ENCODE measurements around the gene MT1G. TPM values are rescaled to one million over a fixed set of nuclear protein-coding genes. Genes with fewer than 3 reads are reported as not detected.

MT1G gene
- total and polyA plus RNA-seq, 4 donors, result 5.3 to 118 (median 31.5) TPM

DNA sequence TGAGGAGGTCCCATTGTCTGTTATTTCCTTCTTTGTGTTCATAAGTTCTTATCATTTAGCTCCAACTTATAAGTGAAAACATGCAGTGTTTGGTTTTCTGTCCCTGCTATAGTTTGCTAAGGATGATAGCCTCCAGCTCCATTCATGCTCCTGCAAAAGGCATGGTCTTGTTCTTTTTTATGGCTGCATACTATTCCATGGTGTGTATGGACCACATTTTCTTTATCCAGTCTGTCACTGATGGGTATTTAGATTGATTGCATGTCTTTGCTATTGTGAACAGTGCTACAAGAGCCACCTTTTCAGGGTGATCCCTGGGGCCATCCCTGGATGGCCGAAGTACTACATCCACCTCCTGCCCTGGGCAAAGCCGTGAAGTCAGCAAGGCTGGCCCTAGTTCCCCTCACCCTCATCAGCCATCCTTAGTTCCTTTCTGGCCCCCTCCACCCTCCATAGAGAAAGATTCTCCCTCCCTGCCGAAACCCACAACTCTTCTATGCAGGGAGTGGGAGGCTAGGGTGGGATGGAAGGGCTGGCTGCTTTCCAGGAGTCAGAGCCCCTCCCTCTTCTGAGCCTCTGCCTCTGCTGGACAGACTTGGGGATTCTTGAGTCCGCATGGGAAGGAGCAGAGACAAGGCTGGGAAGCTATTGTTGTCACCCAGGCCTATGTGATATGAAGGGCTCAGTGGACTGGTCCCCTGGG lies 22.7 kb upstream of the MT1G start:
- no peak for ATAC-seq (ENCODE audit: low FRiP score)
- H3K4me3 ChIP-seq (ENCODE audit: low read length in 2 of 2), result no peak overlapping the region
- no peaks in the 10 kb centered on the region for H3K36me3 ChIP-seq (ENCODE audit: control insufficient read depth in 1 of 2, insufficient read depth in 2 of 2, low read length in 1 of 2)
- intact Hi-C loops (cut with DNase I), result no loop called here
- no peaks in the 10 kb centered on the region for H3K4me1 ChIP-seq (ENCODE audit: control insufficient read depth in 1 of 2, insufficient read depth in 2 of 2, low read length in 2 of 2)
- DNase-seq, result peak in 1 of 2 donors; percentile 14
- no peak overlapping the region for H3K27ac ChIP-seq (ENCODE audit: low read depth in 1 of 2, low read length in 2 of 2)
- no peaks in the 10 kb centered on the region for H3K27me3 ChIP-seq (ENCODE audit: control insufficient read depth in 1 of 2, insufficient read depth in 2 of 2, low read length in 1 of 2)
- no peaks in the 10 kb centered on the region for H3K9me3 ChIP-seq (ENCODE audit: control insufficient read depth, low read length)
- WGBS, 2 donors, result 70 to 78% methylated on average over 4 of the region's 4 CpGs

DNA sequence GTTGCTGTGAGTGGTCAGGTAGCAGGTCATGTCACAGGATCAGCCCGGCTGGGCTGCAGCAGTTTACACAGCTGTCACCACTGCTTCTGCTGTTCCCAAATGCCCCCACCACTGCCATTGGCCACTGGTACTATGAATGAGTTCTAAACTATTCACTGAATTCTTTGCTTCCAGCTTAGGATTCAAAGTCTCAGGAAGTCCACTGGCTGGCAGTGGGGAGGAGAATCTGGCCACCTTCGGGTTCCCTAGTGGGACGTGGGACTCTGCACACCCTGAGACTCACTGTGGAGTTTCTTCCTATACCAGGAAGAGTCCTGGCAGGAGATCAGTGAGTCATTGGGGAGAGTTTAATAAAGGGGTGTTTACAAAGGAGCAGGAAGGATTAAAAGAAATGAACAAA lies 21.3 kb upstream of the MT1G start:
- intact Hi-C loops (cut with DNase I), result no loop called here
- Histone ChIP-seq H3K4me1 (ENCODE audit: control insufficient read depth in 1 of 2, insufficient read depth in 2 of 2, low read length in 2 of 2) (no peaks in the 10 kb centered on the region), H3K27me3 (ENCODE audit: control insufficient read depth in 1 of 2, insufficient read depth in 2 of 2, low read length in 1 of 2) (no peaks in the 10 kb centered on the region), H3K27ac (ENCODE audit: low read depth in 1 of 2, low read length in 2 of 2) (no peak overlapping the region), H3K4me3 (ENCODE audit: low read length in 2 of 2) (no peak overlapping the region), H3K9me3 (ENCODE audit: control insufficient read depth, low read length) (no peaks in the 10 kb centered on the region), H3K36me3 (ENCODE audit: control insufficient read depth in 1 of 2, insufficient read depth in 2 of 2, low read length in 1 of 2) (no peaks in the 10 kb centered on the region)
- DNase-seq, result no peak
- WGBS, 2 donors, result 65 to 66% methylated on average over 3 of the region's 3 CpGs
- ATAC-seq (ENCODE audit: low FRiP score), result no peak

DNA sequence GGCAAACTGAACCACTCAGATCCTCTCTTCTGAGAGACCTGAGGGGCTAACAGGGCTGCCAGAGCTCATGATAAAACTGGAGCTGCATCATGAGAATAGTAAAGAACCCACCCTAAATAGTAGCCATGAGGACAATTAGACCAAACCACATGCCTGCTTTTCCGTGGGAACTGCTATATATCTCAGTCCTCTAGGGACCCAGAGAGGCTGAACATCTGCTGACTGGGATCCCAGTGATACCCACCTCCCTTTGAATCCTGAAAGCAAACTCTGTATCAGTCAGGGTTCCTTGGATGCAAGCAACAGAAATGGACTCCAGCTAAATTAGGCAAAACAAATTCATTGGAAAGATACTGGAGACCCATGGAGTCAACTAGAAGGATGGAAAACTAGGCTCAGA lies 20.9 kb upstream of the MT1G start:
- DNase-seq (no peak), ATAC-seq (ENCODE audit: low FRiP score) (no peak)
- intact Hi-C loops (cut with DNase I), result no loop called here
- H3K36me3 ChIP-seq (ENCODE audit: control insufficient read depth in 1 of 2, insufficient read depth in 2 of 2, low read length in 1 of 2), result no peaks in the 10 kb centered on the region
- H3K27ac ChIP-seq (ENCODE audit: low read depth in 1 of 2, low read length in 2 of 2), result no peak overlapping the region
- H3K4me3 ChIP-seq (ENCODE audit: low read length in 2 of 2), result no peak overlapping the region
- H3K9me3 ChIP-seq (ENCODE audit: control insufficient read depth, low read length), result no peaks in the 10 kb centered on the region
- H3K27me3 ChIP-seq (ENCODE audit: control insufficient read depth in 1 of 2, insufficient read depth in 2 of 2, low read length in 1 of 2), result no peaks in the 10 kb centered on the region
- WGBS, 2 donors, result 47 to 56% methylated on average over 1 of the region's 1 CpG
- no peaks in the 10 kb centered on the region for H3K4me1 ChIP-seq (ENCODE audit: control insufficient read depth in 1 of 2, insufficient read depth in 2 of 2, low read length in 2 of 2)

DNA sequence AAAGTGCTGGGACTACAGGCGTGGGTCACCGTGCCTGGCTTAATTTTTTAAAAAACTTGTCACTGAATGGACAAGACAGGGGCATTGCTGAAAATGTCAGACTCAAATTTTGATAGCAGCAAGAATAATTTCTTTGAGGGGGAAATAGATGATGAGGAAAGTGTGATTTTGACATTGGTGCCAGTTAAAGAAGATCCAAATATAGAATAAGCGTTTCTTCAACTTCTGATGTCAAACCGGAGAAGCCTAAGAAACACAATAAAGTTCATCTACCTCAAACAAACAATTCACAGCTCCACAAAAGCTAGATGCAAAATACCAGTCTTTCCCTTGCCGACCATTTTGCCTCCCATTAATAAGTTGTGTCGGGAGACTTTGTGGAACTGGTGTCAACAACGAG lies 18.9 kb upstream of the MT1G start:
- Histone ChIP-seq H3K4me1 (ENCODE audit: control insufficient read depth in 1 of 2, insufficient read depth in 2 of 2, low read length in 2 of 2) (no peaks in the 10 kb centered on the region), H3K9me3 (ENCODE audit: control insufficient read depth, low read length) (no peaks in the 10 kb centered on the region), H3K27ac (ENCODE audit: low read depth in 1 of 2, low read length in 2 of 2) (no peak overlapping the region), H3K36me3 (ENCODE audit: control insufficient read depth in 1 of 2, insufficient read depth in 2 of 2, low read length in 1 of 2) (no peaks in the 10 kb centered on the region), H3K4me3 (ENCODE audit: low read length in 2 of 2) (no peak overlapping the region), H3K27me3 (ENCODE audit: control insufficient read depth in 1 of 2, insufficient read depth in 2 of 2, low read length in 1 of 2) (no peaks in the 10 kb centered on the region)
- no peak for ATAC-seq (ENCODE audit: low FRiP score)
- whole genome bisulfite sequencing, 2 donors, result 97% methylated on average over 7 of the region's 7 CpGs
- intact Hi-C loops (cut with DNase I), result no loop called here
- no peak for DNase-seq

DNA sequence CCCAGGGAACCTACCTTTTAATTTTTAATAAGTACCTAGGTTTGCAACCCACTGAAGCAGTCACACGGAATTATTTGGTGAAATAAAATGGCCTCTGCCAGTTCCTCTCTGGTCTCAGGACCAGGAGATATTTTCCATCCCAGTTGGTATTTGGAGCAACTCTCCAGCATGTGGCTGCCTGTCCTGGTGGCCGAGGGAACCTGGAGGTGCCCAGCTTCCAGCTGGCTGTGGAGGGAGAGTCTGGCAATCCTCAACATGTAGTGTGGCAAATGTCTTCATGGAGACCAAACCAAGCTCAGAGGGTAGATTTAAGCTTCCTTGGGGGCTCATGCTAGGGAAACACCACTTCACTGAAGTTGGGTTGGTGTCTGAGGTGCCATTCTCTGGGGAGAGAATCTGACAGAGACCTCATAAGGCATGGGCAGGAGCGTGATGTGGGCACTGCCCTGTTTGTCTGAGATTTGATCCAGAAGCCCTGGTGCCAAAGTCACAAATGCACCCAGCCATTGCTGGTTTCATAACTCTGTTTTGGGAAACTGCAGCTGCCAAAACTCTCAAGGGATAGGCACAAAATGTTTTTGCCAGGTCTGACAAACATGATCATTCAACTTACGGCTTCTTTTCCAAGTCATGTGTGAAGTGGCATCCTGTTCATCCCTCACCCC lies 17.2 kb upstream of the MT1G start:
- H3K4me3 ChIP-seq (ENCODE audit: low read length in 2 of 2), result no peak overlapping the region
- DNase-seq, result no peak
- intact Hi-C loops (cut with DNase I), result loop anchor here (5.0 kb wide), 2 partner anchors 43 to 78 kb away; partner anchors contain the start of gene MT2A (in 1 of the 2)

DNA sequence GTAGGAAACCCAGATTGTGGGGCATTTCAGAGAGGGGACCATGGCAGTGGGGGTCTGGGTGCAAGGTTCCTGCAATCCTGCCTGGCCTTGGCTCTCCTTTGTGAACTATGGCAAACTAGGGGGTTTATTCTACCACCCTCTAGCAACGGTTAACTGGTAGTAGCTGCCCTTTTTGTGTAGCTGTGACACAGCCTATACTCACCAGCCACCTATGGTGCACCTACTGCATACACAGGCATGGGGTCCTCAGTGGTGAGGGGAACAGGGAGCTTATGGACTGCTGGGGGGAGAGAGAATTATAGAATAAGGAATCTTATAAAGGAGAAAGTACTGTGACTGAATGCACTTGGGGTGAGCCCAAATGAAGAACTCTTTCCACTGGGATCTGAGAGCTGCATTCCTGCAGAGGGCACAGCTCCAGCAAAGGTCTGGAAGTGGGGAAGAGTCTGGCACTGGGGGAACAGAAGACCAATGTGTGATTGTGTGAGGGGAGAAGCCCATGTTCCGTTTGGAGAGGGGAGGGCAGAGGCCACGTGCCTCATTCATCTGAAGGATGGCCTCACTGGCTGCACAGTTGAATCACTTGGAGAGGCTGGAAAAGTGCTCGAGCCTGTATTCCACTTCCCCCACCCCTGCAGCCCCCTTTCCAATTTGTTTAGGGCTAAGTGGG lies 16.5 kb upstream of the MT1G start:
- no peaks in the 10 kb centered on the region for H3K36me3 ChIP-seq (ENCODE audit: control insufficient read depth in 1 of 2, insufficient read depth in 2 of 2, low read length in 1 of 2)
- ATAC-seq (ENCODE audit: low FRiP score), result no peak
- H3K9me3 ChIP-seq (ENCODE audit: control insufficient read depth, low read length), result no peaks in the 10 kb centered on the region
- H3K27ac ChIP-seq (ENCODE audit: low read depth in 1 of 2, low read length in 2 of 2), result peak overlapping the region; percentile 6 to 37
- no peaks in the 10 kb centered on the region for H3K4me1 ChIP-seq (ENCODE audit: control insufficient read depth in 1 of 2, insufficient read depth in 2 of 2, low read length in 2 of 2)
- H3K27me3 ChIP-seq (ENCODE audit: control insufficient read depth in 1 of 2, insufficient read depth in 2 of 2, low read length in 1 of 2), result no peaks in the 10 kb centered on the region
- no peak overlapping the region for H3K4me3 ChIP-seq (ENCODE audit: low read length in 2 of 2)
- intact Hi-C loops (cut with DNase I), result loop anchor here (5.0 kb wide), 2 partner anchors 42 to 77 kb away; partner anchors contain the start of gene MT2A (in 1 of the 2)
- WGBS, 2 donors, result 72 to 80% methylated on average over 4 of the region's 4 CpGs
- no peak for DNase-seq

More for the DNA sequence above, 17.2 kb upstream of the MT1G start:
- H3K27ac ChIP-seq (ENCODE audit: low read depth in 1 of 2, low read length in 2 of 2), result peak overlapping the region; percentile 6 to 37
- no peaks in the 10 kb centered on the region for H3K36me3 ChIP-seq (ENCODE audit: control insufficient read depth in 1 of 2, insufficient read depth in 2 of 2, low read length in 1 of 2)
- 17 to 25% methylated on average over 4 of the region's 4 CpGs for WGBS, 2 donors
- ATAC-seq (ENCODE audit: low FRiP score), result no peak
- H3K4me1 ChIP-seq (ENCODE audit: control insufficient read depth in 1 of 2, insufficient read depth in 2 of 2, low read length in 2 of 2), result no peaks in the 10 kb centered on the region
- H3K9me3 ChIP-seq (ENCODE audit: control insufficient read depth, low read length), result no peaks in the 10 kb centered on the region
- H3K27me3 ChIP-seq (ENCODE audit: control insufficient read depth in 1 of 2, insufficient read depth in 2 of 2, low read length in 1 of 2), result no peaks in the 10 kb centered on the region

DNA sequence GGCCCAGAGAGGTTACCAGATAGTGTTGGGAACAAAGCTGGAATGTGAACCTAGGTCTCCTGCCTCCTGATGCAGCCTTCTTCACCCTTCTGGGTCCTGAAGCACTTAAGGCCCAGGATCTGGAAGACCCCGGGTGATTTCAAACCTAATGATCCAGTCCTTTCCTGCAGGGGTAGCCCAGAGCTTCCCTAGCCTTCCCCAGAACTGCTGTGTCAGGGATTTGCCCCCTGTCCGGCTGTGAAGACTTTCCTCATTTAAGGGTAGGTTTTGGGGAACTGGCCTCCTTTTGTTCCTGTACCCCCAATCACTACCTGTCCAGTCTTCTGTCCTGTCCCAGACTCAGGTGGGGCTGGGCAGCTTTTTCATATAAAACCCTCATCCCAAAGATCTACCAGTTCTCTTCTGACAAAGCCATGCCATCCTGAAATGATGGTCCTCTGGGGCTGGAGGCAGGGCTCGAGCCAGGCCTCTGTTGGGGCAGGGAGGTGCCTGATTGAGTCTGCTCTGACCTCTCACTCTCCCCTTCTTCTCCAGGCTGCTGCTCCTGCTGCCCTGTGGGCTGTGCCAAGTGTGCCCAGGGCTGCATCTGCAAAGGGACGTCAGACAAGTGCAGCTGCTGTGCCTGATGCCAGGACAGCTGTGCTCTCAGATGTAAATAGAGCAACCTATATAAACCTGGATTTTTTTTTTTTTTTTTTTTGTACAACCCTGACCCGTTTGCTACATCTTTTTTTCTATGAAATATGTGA lies 15.7 kb upstream of the MT1G start:
- Histone ChIP-seq H3K27ac (ENCODE audit: low read depth in 1 of 2, low read length in 2 of 2) (peak overlapping the region in 1 of 2 donors; percentile 5), H3K9me3 (ENCODE audit: control insufficient read depth, low read length) (no peaks in the 10 kb centered on the region), H3K4me1 (ENCODE audit: control insufficient read depth in 1 of 2, insufficient read depth in 2 of 2, low read length in 2 of 2) (no peaks in the 10 kb centered on the region), H3K36me3 (ENCODE audit: control insufficient read depth in 1 of 2, insufficient read depth in 2 of 2, low read length in 1 of 2) (no peaks in the 10 kb centered on the region), H3K27me3 (ENCODE audit: control insufficient read depth in 1 of 2, insufficient read depth in 2 of 2, low read length in 1 of 2) (no peaks in the 10 kb centered on the region), H3K4me3 (ENCODE audit: low read length in 2 of 2) (peak overlapping the region; percentile 55 to 66)
- WGBS, 2 donors, result 40 to 41% methylated on average over 5 of the region's 5 CpGs
- intact Hi-C loops (cut with DNase I), result loop anchor here (5.0 kb wide), 2 partner anchors 41 to 76 kb away; partner anchors contain the start of gene MT2A (in 1 of the 2)
- ATAC-seq (ENCODE audit: low FRiP score), result no peak
- DNase-seq, result no peak

DNA sequence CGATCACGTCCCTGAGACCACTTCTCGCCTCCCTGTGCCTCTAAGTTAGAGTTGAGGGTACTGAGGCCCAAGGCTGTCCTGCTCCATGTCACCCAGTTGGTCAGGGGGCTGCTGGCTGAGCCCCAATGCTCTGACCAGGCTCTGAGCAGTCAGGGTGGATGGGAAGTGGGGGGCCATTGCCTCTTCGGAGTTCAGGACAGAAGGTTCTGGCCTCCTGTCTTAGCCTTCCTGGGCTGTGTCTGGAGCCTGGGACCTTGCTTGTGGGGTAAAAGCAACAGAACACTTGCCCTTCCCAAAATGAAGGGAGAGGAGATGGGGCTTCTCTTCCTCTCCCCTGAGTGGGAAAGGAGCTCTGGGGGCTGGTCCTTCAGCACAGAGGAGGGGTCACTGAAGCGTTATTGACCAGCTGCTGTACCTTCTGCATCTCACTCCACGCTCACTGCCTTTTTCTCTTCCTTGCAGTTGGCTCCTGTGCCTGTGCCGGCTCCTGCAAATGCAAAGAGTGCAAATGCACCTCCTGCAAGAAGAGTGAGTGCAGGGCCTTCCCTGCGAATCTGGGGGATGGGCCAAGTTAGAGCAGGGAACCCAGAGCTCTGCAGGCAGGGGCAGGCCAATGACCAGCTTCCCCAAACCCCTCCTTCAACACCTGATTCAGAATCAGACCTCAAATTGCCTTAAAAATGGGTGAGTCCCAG lies 15.0 kb upstream of the MT1G start:
- intact Hi-C loops (cut with DNase I), result loop anchor here (5.0 kb wide), 2 partner anchors 41 to 76 kb away; partner anchors contain the start of gene MT2A (in 1 of the 2)

More for the DNA sequence above, 15.0 kb upstream of the MT1G start:
- Histone ChIP-seq H3K27ac (ENCODE audit: low read depth in 1 of 2, low read length in 2 of 2) (peak overlapping the region in 1 of 2 donors; percentile 48), H3K36me3 (ENCODE audit: control insufficient read depth in 1 of 2, insufficient read depth in 2 of 2, low read length in 1 of 2) (no peaks in the 10 kb centered on the region), H3K27me3 (ENCODE audit: control insufficient read depth in 1 of 2, insufficient read depth in 2 of 2, low read length in 1 of 2) (no peaks in the 10 kb centered on the region), H3K4me3 (ENCODE audit: low read length in 2 of 2) (peak overlapping the region; percentile 55 to 66), H3K9me3 (ENCODE audit: control insufficient read depth, low read length) (no peaks in the 10 kb centered on the region), H3K4me1 (ENCODE audit: control insufficient read depth in 1 of 2, insufficient read depth in 2 of 2, low read length in 2 of 2) (no peaks in the 10 kb centered on the region)
- DNase-seq (no peak), ATAC-seq (ENCODE audit: low FRiP score) (peak; percentile 23)
- 6% methylated on average over 8 of the region's 8 CpGs for WGBS, 2 donors

Measured in aorta (tissue), 5 donors.